Activated CD4-positive, alpha-beta T cell treated with anti-CD3 and anti-CD28 coated beads for 36 hours (primary cell): ENCODE results near the gene PRDM16. TPM values are rescaled to one million over a fixed set of nuclear protein-coding genes. Genes with fewer than 3 reads are reported as not detected.

ENCODE experiments used
- ATAC-seq: fragments of 200-7000 bp; cut with Tn5 transposase; one replicate; pipeline ENCODE4 v1.10.0; 2021; ENCODE audit warnings: mild to moderate bottlenecking, moderate library complexity
- CTCF ChIA-PET: fragments of 350-600 bp; sonication (Branson Sonifier 250); formaldehyde crosslinking; loops from one replicate; lab custom pipeline; 2021; ENCODE audit warnings: antibody characterized with exemption; lab: Charles Lee
- POLR2A ChIA-PET: fragments of 350-600 bp; sonication (Branson Sonifier 250); formaldehyde crosslinking; loops from one replicate; lab custom pipeline; 2021; ENCODE audit warnings: antibody characterized with exemption, inconsistent platforms; lab: Charles Lee
- DNase-seq: peaks from one replicate; pipeline ENCODE4 v3.0.0-alpha.2; 2020
- H3K27ac Mint-ChIP-seq: one replicate; pipeline ENCODE4 v1.8.0; 2021; ENCODE audit warnings: mixed read lengths
- H3K27me3 Mint-ChIP-seq: one replicate; pipeline ENCODE4 v1.8.0; 2021; ENCODE audit warnings: mixed read lengths
- H3K36me3 Mint-ChIP-seq: one replicate; pipeline ENCODE4 v1.8.0; 2021; ENCODE audit warnings: low read depth, mixed read lengths
- H3K4me1 Mint-ChIP-seq: one replicate; pipeline ENCODE4 v1.8.0; 2021; ENCODE audit warnings: mixed read lengths
- H3K4me3 Mint-ChIP-seq: one replicate; pipeline ENCODE4 v1.8.0; 2021; ENCODE audit warnings: mild to moderate bottlenecking, moderate library complexity, mixed read lengths
- H3K9me3 Mint-ChIP-seq: one replicate; pipeline ENCODE4 v1.8.0; 2021; ENCODE audit warnings: low read depth, mixed read lengths
- intact Hi-C, 2 experiments: fragments of 100-400 bp; cut with DNase I in 1 of 2; cut with micrococcal nuclease in 1 of 2; formaldehyde crosslinking; loops; one replicate each; pipeline versions ENCODE4 v1.14.2 to v1.15.1; 2022 to 2024; cut with DNase I, micrococcal nuclease
- total RNA-seq, 2 experiments: library from RNA; stranded (reverse); gene quantifications; one replicate each; pipeline ENCODE4 v1.2.3, GENCODE V29; 2021

The PRDM16 gene
- total RNA-seq, 2 experiments from 2014 or later = 0.32 TPM; not detected in 1

DNA sequence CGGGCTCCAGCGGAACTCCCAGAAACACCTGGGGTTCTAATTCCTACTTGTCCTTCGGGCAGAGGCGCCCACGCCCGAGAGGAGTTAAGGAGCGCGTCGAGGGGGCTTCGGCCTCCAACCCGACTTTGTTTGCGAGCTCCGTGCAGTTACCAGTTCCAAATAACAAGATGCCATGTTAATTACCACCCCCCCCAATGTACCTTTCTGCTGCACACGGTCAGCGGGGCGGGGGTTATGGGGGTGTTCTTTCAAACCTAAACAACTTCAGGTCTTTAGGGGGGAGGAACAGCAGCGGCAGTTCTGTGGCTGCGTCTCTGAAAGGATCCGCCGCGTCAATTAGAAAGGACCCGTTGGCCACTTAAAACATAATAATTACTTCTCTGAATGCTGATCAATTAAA, 114.8 kb downstream of the PRDM16 start:
- no peaks in the 10 kb centered on the region for H3K4me1 Mint-ChIP-seq
- no peaks in the 10 kb centered on the region for H3K36me3 Mint-ChIP-seq
- ATAC-seq (no peak), DNase-seq (no peak)
- H3K9me3 Mint-ChIP-seq = no peaks in the 10 kb centered on the region
- ChIA-PET CTCF (no interaction called here), POLR2A (no interaction called here)
- intact Hi-C loops = no loop called here
- H3K27me3 Mint-ChIP-seq = peaks cover 6% of the 10 kb centered on the region
- H3K27ac Mint-ChIP-seq = no peak overlapping the region
- H3K4me3 Mint-ChIP-seq = no peak overlapping the region

DNA sequence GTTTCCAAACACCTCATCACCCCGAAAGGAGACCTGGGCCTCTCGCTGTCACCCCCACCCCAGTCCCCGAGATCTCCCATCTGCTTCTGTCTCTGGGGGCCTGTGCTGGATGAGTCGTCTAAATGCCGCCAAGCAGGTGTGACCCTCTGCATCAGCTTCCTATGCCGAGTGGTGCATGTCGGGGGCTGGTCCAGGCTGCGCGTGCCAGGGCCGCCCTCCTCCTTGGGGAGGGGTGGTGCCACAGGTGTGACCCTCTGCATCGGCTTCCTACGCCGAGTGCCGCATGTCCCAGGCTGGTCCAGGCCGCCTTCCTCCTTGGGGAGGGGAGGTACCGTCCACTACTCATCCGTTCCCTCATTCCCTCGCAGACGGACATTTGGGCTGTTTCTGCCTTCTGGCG, 115.7 kb downstream of the PRDM16 start:
- Mint-ChIP-seq H3K4me1 (no peaks in the 10 kb centered on the region), H3K36me3 (no peaks in the 10 kb centered on the region), H3K4me3 (no peak overlapping the region), H3K9me3 (no peaks in the 10 kb centered on the region), H3K27me3 (peaks cover 6% of the 10 kb centered on the region), H3K27ac (no peak overlapping the region)
- ATAC-seq (no peak), DNase-seq (no peak)
- POLR2A ChIA-PET = no interaction called here
- CTCF ChIA-PET = no interaction called here
- intact Hi-C loops = no loop called here

DNA sequence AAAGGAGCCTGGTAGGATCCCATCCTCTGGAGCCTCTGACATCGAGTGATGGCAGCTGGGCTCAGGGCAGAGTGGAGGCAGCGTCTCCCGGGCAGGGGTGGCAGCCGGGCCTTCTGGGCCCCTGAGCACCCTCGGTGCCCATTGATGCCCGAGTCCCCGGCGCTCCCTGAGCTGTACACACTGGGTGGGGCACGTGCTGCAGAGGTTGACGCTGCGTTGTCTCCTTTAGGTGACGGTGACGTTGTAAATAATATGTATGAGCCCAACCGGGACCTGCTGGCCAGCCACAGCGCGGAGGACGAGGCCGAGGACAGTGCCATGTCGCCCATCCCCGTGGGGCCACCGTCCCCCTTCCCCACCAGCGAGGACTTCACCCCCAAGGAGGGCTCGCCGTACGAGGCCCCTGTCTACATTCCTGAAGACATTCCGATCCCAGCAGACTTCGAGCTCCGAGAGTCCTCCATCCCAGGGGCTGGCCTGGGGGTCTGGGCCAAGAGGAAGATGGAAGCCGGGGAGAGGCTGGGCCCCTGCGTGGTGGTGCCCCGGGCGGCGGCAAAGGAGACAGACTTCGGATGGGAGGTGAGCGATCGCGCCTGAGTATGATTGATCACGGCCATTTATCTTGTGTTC, 117.0 kb downstream of the PRDM16 start:
- CTCF ChIA-PET = no interaction called here
- Mint-ChIP-seq H3K4me1 (no peaks in the 10 kb centered on the region), H3K27ac (no peak overlapping the region)

DNA sequence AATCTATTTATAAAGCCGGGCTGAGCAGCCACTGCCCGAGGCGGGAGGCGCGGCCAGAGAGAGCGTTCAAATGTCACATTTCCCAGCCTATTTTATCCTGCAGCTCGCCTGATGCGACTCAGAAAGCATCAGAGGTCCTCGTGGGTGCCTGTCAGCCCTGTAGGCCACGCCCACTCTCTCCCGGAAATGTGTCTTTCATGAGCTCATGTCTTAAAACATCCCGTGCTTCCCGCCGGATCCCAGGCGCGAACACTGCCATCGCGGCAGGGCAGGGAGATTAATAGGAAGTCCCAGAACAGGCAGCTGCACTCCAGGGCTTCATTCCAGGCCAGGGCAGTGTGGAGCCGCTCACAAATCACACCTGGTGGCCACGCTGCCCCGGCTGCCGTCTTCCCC, 117.5 kb downstream of the PRDM16 start:
- ChIA-PET CTCF (no interaction called here), POLR2A (no interaction called here)
- DNase-seq = no peak
- Mint-ChIP-seq H3K4me1 (no peaks in the 10 kb centered on the region), H3K27me3 (peaks cover 6% of the 10 kb centered on the region), H3K4me3 (no peak overlapping the region), H3K27ac (no peak overlapping the region), H3K9me3 (no peaks in the 10 kb centered on the region), H3K36me3 (no peaks in the 10 kb centered on the region)
- no peak for ATAC-seq
- intact Hi-C loops = no loop called here

More for the DNA sequence above, 117.0 kb downstream of the PRDM16 start:
- POLR2A ChIA-PET = no interaction called here
- H3K36me3 Mint-ChIP-seq = no peaks in the 10 kb centered on the region
- no peak overlapping the region for H3K4me3 Mint-ChIP-seq
- ATAC-seq (no peak), DNase-seq (no peak)
- no peaks in the 10 kb centered on the region for H3K9me3 Mint-ChIP-seq
- peaks cover 6% of the 10 kb centered on the region for H3K27me3 Mint-ChIP-seq
- intact Hi-C loops = no loop called here

DNA sequence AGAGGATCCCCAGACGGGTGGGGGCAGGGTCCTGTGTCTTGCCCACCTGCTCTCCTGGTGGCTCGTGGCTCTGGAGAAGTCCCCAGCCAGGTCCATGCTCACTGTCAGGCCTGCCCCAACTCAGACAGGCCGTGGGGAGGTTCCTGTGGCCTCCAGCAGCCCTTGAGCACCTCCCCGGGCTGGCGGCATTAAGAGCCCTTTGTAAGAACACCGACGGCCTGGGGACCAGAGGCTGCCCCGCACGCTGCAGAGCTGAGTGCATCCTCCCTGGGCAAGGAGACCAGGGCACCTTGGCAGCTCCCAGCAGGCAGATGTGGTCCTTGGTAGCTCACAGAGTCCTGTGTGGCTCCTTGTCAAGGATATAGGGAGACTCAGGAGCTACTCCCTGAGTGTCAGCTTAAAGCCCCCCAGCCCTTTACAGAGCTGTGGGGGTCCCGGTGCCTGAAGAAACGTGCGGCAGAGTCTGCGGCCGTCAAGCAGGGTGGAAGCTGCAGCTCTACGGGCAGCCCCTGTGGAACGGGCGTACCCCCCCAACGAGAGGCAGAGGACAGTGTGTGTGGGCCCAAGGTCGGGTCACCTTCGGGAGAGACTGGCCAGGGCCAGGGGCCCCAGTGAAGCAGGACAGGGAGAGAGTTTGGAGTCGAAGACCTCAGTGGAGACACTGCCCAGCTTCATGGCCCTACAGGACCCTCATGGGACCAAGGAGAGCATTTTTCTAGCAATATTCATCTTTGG, 118.6 kb downstream of the PRDM16 start:
- no peaks in the 10 kb centered on the region for H3K4me1 Mint-ChIP-seq

DNA sequence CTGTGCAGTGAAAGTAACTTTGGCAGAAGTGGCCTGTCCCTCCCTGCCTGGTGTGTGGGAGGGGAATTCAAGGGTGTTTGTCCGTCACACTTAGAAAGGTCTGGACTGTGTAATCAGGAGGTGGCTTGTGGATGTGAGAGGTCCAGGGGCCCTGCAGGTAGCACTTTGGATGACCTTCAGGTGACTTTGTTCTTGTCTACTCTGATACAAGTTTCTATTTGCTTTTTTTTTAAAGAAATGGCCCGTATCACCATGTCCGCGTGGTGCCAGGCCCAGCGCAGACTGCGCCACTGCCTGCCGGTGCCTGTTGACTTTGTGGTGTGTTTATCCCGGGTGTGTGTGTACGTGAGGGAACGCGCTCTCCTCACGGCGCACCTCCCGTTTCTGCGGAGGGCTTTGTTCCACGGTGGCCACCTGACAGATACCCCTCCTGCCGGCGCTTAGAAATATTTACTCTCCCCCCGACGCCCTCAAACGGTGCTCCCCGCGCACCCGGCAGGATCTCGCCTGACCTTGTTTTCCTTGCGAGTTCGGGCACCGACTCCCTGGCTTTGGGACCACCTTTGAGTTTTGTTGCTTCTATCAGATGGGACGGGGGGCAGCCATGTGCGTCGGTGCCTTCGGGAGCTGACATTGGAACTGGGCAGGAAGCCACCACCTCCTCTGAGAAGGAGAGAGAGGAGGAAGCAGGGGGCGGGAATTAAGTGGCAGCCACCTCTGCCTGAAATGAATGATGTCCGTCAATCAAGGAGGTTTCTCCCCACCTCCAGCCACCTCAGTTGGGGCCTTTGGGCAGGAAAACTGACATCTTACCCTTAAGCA, 119.4 kb downstream of the PRDM16 start:
- no peaks in the 10 kb centered on the region for H3K9me3 Mint-ChIP-seq
- no peak overlapping the region for H3K27ac Mint-ChIP-seq
- DNase-seq (no peak), ATAC-seq (no peak)
- H3K4me1 Mint-ChIP-seq = no peaks in the 10 kb centered on the region
- ChIA-PET CTCF (no interaction called here), POLR2A (no interaction called here)
- intact Hi-C loops = no loop called here
- no peaks in the 10 kb centered on the region for H3K36me3 Mint-ChIP-seq
- no peak overlapping the region for H3K4me3 Mint-ChIP-seq
- peaks cover 6% of the 10 kb centered on the region for H3K27me3 Mint-ChIP-seq

More for the DNA sequence above, 118.6 kb downstream of the PRDM16 start:
- intact Hi-C loops = no loop called here
- DNase-seq (no peak), ATAC-seq (no peak)
- no peaks in the 10 kb centered on the region for H3K9me3 Mint-ChIP-seq
- POLR2A ChIA-PET = no interaction called here
- CTCF ChIA-PET = no interaction called here
- H3K27me3 Mint-ChIP-seq = peaks cover 6% of the 10 kb centered on the region
- no peaks in the 10 kb centered on the region for H3K36me3 Mint-ChIP-seq
- no peak overlapping the region for H3K4me3 Mint-ChIP-seq
- no peak overlapping the region for H3K27ac Mint-ChIP-seq

DNA sequence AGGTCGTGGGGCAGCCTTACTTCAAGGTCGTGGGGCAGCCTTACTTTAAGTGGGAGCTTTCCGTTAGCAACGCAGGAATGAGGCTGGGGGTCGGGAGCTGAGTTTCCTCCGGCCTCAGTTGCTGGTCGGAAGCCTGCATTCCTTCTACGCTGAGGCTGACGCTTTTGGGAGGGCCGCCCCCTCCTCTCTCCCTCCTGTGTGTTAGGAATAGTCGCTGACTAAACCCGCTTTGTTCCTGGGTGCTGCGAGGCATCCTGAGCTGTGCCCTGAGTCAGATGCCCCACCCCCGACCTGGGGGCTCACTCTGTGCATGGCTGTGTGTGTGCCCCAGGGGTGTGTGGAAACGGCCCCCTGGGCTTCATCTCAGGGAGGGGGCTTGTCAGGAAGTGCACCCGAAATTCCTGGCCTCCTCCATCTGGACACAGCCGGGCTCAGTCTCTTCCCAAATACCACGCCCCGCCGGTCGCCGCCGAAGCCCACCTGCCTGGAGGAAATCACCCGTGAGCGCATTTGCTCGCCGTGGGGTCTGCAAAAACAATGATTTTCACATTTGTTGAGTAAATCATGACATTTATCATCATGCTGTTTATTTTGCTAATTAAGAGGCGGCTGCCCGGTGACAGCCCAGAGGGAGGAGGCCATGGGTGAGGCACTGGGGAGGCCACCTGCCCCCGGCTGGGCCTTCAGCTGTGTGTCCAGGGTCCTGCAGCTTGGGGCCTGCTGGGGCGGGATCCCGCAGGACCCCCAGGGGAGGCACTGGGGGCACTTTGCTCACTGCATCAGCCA, 121.4 kb downstream of the PRDM16 start:
- H3K4me3 Mint-ChIP-seq = no peak overlapping the region
- POLR2A ChIA-PET = no interaction called here

DNA sequence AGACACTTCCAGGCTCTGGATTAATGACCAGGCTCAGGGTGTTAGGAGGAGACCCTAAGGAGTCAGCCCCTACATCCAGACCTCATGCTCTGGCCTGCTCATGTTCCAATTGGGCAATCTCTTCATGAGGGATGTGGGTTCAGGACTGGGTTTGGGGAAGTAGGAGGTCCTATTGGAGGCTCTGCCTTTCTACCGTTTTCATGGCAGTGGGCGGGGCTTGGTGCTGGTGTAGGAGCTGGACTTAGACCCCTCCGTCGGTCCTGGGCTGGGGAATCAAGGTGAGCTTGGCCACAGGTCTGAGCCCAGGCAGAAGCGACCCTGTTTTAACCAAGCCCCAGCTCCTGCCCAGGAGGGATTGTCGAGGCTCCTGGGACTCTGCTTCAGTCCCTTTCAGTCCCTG, 123.4 kb downstream of the PRDM16 start:
- H3K27ac Mint-ChIP-seq = no peak overlapping the region
- ATAC-seq (no peak), DNase-seq (no peak)
- no peaks in the 10 kb centered on the region for H3K4me1 Mint-ChIP-seq
- no peaks in the 10 kb centered on the region for H3K36me3 Mint-ChIP-seq
- no peak overlapping the region for H3K4me3 Mint-ChIP-seq
- intact Hi-C loops = no loop called here
- no peaks in the 10 kb centered on the region for H3K9me3 Mint-ChIP-seq
- ChIA-PET POLR2A (no interaction called here), CTCF (interaction anchor here (0.7 kb wide), 1 partner anchor 485 kb away, joined by 3 read pairs; no protein-coding TSS in a partner anchor)
- H3K27me3 Mint-ChIP-seq = no peaks in the 10 kb centered on the region

More for the DNA sequence above, 121.4 kb downstream of the PRDM16 start:
- intact Hi-C loops = no loop called here
- Mint-ChIP-seq H3K27ac (no peak overlapping the region), H3K9me3 (no peaks in the 10 kb centered on the region), H3K27me3 (no peaks in the 10 kb centered on the region), H3K36me3 (no peaks in the 10 kb centered on the region), H3K4me1 (no peaks in the 10 kb centered on the region)
- no peak for ATAC-seq
- DNase-seq = no peak
- CTCF ChIA-PET = no interaction called here

DNA sequence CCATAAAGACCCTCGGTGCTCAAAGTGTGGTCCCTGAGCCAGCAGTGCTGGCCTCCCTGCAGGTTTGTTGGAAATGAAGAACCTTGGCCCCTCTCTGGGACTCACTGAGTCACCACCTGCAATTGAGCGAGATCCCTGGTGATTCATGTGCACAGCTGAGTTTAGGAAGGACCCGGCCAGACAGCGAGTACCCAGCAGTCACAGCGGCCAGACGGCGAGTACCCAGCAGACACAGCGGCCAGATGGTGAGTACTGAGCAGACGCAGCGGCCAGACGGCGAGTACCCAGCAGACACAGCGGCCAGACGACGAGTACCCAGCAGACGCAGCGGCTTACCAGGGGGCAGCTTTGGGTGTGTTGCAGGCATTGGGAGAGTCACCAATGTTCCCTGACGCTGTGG, 123.8 kb downstream of the PRDM16 start:
- no peak for ATAC-seq
- H3K4me3 Mint-ChIP-seq = no peak overlapping the region
- CTCF ChIA-PET = no interaction called here
- H3K27ac Mint-ChIP-seq = no peak overlapping the region
- DNase-seq = no peak
- H3K27me3 Mint-ChIP-seq = no peaks in the 10 kb centered on the region
- POLR2A ChIA-PET = no interaction called here
- H3K36me3 Mint-ChIP-seq = no peaks in the 10 kb centered on the region
- H3K4me1 Mint-ChIP-seq = no peaks in the 10 kb centered on the region
- H3K9me3 Mint-ChIP-seq = no peaks in the 10 kb centered on the region
- intact Hi-C loops = no loop called here

DNA sequence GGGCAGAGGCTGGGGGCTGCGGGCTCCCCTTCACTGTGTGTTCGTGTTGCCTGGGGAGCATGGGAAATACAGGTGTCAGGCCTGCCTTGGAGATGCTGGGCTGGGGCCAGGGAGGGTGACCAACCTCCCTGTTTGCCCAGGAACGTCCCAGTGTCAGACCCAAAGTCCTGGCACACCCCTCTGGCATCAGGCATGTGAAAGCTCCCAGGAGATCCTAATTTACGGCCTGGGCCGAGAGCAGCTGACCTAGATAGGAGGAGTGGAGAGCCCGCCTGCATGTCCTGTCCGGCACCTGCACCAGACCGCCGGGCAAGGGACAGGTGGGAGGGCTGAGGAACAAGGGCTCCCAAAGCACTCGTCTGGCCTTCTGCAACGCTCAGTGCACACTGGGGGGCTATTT, 124.8 kb downstream of the PRDM16 start:
- CTCF ChIA-PET = no interaction called here
- Mint-ChIP-seq H3K4me1 (no peaks in the 10 kb centered on the region), H3K4me3 (no peak overlapping the region), H3K36me3 (no peaks in the 10 kb centered on the region), H3K9me3 (no peaks in the 10 kb centered on the region), H3K27me3 (no peaks in the 10 kb centered on the region), H3K27ac (no peak overlapping the region)
- intact Hi-C loops = no loop called here
- POLR2A ChIA-PET = no interaction called here
- no peak for ATAC-seq
- DNase-seq = no peak

DNA sequence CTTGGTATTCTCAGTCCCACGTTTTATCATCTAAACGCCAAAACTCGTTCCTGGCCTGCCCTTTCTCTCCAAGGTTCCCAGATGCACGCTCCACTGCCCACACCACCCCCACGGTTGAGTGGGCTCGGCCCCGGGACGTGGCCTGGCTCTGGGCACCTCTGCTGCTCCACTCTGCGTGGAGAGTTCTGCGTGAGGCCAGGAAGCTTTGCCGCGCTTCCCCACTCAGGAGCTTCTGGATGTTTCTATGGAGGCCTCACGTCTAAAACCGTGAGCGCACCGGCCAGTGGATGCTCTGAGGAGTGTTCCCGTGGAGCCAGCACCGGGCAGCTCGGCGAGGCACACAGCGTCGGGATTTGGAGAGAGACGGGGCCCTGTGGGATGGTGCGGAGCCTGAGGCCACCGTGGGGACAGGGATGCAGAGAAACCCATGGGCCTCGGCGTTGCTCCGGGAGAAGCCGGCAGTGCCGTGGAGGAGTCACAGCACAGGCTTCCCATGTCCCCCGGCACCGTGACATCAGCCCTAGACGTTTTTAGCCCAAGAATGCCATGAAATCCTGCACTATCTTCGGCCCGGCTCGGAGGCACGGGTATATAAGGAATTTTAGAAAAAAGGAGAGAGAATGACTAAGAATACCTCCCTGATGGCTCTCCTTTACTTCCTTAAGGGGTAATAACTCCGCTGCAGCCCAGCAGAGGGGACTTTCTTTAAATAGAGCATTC, 125.9 kb downstream of the PRDM16 start:
- Mint-ChIP-seq H3K9me3 (no peaks in the 10 kb centered on the region), H3K4me3 (no peak overlapping the region), H3K4me1 (no peaks in the 10 kb centered on the region), H3K36me3 (no peaks in the 10 kb centered on the region), H3K27ac (no peak overlapping the region), H3K27me3 (no peaks in the 10 kb centered on the region)
- ATAC-seq (no peak), DNase-seq (no peak)
- intact Hi-C loops = no loop called here
- ChIA-PET CTCF (no interaction called here), POLR2A (no interaction called here)
